SK-N-MC (cell line): ENCODE measurements around the gene RHOBTB1.
"Not testable (repeated sequence)": the region's sequence is repeated elsewhere in the genome, so short reads cannot be mapped to it uniquely, and the experiment has no call there.

Source experiments
- DNase-seq: peaks from one replicate; pipeline ENCODE4 v3.0.0-alpha.2; 2011; ENCODE audit warnings: low read depth, low spot score
- H3K27ac ChIP-seq: fragments of 200-600 bp; sonication (generic); 2 replicates; pipeline ENCODE4 v1.5.1; 2016; ENCODE audit warnings: mixed run types
- H3K36me3 ChIP-seq: fragments of 200-600 bp; sonication (generic); 2 replicates; pipeline ENCODE4 v1.6.1; 2017; ENCODE audit warnings: antibody characterized with exemption, low read length, mixed read lengths; ENCODE audit not compliant: insufficient read depth
- H3K4me3 ChIP-seq: fragments of 200-600 bp; sonication (generic); 2 replicates; pipeline ENCODE4 v1.5.1; 2016
- H3K9ac ChIP-seq: fragments of 200-600 bp; sonication (generic); 2 replicates; pipeline ENCODE4 v1.8.0; 2017; ENCODE audit warnings: mixed run types, mixed read lengths; ENCODE audit not compliant: insufficient read length
- H3K9me3 ChIP-seq: fragments of 200-600 bp; sonication (generic); 2 replicates; pipeline ENCODE4 v1.6.1; 2017; ENCODE audit warnings: low read depth, mild to moderate bottlenecking, antibody characterized with exemption, low read length, moderate library complexity, mixed read lengths
- EZH2 ChIP-seq: fragments of 200-600 bp; sonication (generic); IDR thresholded peaks from one replicate; pipeline ENCODE4 v1.6.1; 2017; ENCODE audit warnings: antibody characterized with exemption
- FOXP2 ChIP-seq: optimal IDR thresholded peaks from 2 replicates; pipeline ENCODE3; 2011; ENCODE audit warnings: mild to moderate bottlenecking, moderate library complexity; ENCODE audit not compliant: insufficient read depth; ENCODE audit errors: extremely low read length, control extremely low read depth
- POLR2AphosphoS5 ChIP-seq: IDR thresholded peaks from 2 replicates; pipeline ENCODE4 v1.6.1; 2012; ENCODE audit warnings: mild to moderate bottlenecking, low read depth, low read length, borderline replicate concordance

The RHOBTB1 gene

DNA sequence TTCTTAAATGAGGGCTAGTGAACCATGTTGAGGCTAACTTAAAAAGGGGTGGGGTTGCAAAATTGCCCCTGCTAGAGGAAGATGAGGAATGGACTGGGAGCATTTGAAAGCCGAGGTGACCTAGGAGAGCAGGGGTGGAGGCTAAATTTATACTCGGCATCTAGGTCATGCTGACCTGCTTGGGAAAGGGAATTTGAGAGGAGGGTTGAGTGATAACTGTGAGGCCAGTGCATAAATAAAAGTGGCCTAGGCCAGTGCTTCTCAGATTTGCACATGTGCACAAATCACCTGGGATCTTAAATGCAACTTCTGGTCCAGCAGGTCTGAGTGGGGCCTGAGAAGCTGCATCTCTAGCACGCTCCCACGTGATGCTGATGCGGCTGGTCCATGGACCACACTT lies 95.3 kb downstream of the RHOBTB1 start:
- TF ChIP-seq FOXP2 (no peak), POLR2AphosphoS5 (no peak), EZH2 (no peak)
- Histone ChIP-seq H3K27ac (no peak overlapping the region), H3K4me3 (no peak overlapping the region), H3K9me3 (no peaks in the 10 kb centered on the region), H3K9ac (no peak overlapping the region), H3K36me3 (no peaks in the 10 kb centered on the region)
- DNase-seq: no peak

DNA sequence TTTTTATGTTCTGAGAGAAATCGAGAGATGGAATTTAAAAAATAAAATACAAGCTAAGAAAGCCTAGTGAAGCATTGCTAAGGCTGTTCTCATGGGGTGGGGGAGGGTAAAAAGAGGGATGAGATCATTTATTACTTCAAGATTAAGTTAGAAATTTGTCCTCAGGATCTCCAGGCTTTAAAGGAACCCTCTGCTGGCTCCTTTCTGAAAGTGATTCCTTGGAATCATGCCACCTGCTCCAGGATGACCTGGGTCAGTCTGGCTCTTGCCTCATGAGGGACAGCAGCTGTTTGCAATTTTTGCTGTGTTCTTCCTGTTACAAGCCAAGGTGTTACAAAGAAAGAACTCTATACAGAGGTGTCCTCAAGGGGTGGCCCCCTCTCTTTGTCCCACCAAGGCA lies 95.9 kb downstream of the RHOBTB1 start:
- TF ChIP-seq FOXP2 (no peak), POLR2AphosphoS5 (no peak), EZH2 (no peak)
- Histone ChIP-seq H3K9me3 (no peaks in the 10 kb centered on the region), H3K27ac (no peak overlapping the region), H3K36me3 (no peaks in the 10 kb centered on the region), H3K9ac (no peak overlapping the region), H3K4me3 (no peak overlapping the region)
- no peak for DNase-seq

DNA sequence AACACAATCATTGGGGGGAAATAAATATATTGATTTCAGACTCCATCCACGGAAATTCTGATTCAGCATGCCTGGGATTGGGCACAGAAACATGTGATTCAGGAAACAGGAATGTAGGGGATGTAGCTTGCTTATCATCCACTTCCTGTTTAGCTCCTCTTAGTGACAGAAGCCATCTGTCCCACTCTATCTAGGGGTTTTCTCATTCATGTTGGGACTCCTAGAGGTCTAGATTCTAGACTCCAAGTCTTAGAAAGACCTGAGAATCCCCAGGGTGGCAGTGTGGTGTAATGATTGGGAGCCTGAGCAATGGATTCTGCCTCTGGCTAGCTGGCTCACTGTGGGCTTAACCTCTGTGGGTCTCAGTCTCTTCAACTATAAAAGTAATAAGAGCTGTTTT lies 97.8 kb downstream of the RHOBTB1 start:
- Histone ChIP-seq H3K9ac (no peak overlapping the region), H3K27ac (no peak overlapping the region), H3K36me3 (no peaks in the 10 kb centered on the region), H3K4me3 (no peak overlapping the region), H3K9me3 (no peaks in the 10 kb centered on the region)
- no peak for DNase-seq
- TF ChIP-seq FOXP2: no peak
- no peak for TF ChIP-seq EZH2
- TF ChIP-seq POLR2AphosphoS5: no peak

DNA sequence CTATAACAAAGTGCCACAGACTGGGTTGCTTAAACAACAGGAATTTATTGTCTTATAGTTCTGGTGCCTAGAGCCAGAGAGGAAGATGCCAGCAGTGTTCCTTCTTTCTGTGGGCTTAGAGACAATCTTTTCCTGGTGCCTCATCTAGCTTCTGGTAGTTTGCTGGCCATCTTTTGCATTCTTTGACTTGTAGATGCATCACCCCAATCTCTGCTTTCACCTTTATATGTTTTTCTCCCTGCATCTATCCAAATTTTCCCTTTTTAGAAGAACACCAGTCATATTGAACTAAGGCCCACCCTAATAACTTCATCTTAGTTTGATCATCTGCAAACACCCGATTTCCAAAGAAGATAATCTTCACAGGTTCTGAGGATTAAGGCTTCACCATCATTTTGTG lies 98.9 kb downstream of the RHOBTB1 start:
- TF ChIP-seq EZH2: no peak
- no peak for DNase-seq
- Histone ChIP-seq H3K36me3 (no peaks in the 10 kb centered on the region), H3K27ac (no peak overlapping the region), H3K9me3 (no peaks in the 10 kb centered on the region), H3K9ac (no peak overlapping the region), H3K4me3 (no peak overlapping the region)

- TF ChIP-seq FOXP2 (no peak), EZH2 (no peak), POLR2AphosphoS5 (no peak)
- no peaks in the 10 kb centered on the region for H3K36me3 ChIP-seq
These were observed 101.3 kb downstream of the RHOBTB1 start for GRCh38 chr10:60842694-60843093.

DNA sequence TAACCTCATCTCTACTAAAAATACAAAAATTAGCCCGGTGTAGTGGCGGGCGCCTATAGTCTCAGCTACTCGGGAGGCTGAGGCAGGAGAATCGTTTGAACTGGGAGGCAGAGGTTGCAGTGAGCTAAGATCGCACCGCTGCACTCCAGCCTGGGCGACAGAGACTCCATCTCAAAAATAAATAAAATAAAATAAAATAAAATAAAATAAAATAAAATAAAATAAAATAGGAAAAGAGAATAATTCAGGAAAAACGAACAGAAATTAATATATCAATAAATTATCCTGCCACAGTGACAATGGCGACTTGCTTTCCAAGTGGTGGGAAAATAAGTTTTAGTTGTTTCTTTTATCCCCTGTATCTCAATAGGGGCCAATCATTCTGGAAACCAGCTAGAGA lies 102.8 kb downstream of the RHOBTB1 start:
- H3K9me3 ChIP-seq, H3K4me3 ChIP-seq, H3K36me3 ChIP-seq, DNase-seq, H3K27ac ChIP-seq, H3K9ac ChIP-seq: not testable (repeated sequence)

More at GRCh38 chr10:60842694-60843093, 101.3 kb downstream of the RHOBTB1 start:
- no peak for DNase-seq
- Histone ChIP-seq H3K9me3 (no peaks in the 10 kb centered on the region), H3K27ac (peak overlapping the region; percentile 71), H3K9ac (no peak overlapping the region), H3K4me3 (no peak overlapping the region)

- no peak for DNase-seq
- Histone ChIP-seq H3K9ac (no peak overlapping the region), H3K36me3 (no peaks in the 10 kb centered on the region), H3K9me3 (no peaks in the 10 kb centered on the region), H3K4me3 (no peak overlapping the region), H3K27ac (no peak overlapping the region)
- TF ChIP-seq FOXP2 (no peak), POLR2AphosphoS5 (no peak)
These were observed 108.9 kb downstream of the RHOBTB1 start for GRCh38 chr10:60835049-60835448.

DNA sequence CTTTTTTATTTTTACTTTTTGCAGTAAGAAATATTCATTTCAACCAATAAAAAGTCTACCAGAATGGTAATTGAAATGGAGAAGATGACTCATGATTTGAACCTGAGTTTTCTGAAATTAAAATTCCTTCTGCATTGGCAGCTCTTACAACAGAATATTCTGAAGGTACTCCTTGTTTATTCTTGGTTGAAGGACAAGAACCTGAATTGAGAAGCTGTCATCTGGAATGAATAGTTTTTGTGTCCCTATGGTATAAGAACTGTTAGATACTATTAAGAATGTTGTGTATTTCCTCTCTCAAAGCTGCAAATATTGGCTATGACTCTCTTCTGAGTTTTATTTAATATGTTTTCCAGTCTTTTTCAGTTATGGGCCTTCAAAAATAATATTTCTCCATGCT lies 109.6 kb downstream of the RHOBTB1 start:
- H3K4me3 ChIP-seq: no peak overlapping the region
- H3K9me3 ChIP-seq: no peaks in the 10 kb centered on the region
- no peak overlapping the region for H3K9ac ChIP-seq
- H3K36me3 ChIP-seq: no peaks in the 10 kb centered on the region
- H3K27ac ChIP-seq: no peak overlapping the region
- TF ChIP-seq FOXP2 (no peak), POLR2AphosphoS5 (no peak), EZH2 (no peak)
- DNase-seq: no peak

DNA sequence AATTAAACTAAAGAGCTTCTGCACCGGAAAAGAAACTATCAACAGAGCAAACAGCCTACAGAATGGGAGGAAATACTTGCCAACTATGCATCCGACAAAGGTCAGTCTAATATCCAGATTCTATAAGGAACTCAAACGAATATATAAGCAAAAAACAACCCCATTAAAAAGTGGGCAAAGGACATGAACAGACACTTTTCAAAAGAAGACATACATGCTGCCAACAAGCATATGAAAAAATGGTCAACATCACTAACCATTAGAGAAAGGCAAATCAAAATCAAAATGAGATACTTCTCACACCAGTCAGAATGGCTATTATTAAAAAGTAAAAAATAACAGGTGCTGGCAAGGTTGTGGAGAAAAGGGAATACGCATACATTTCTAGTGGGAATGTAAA lies 111.8 kb downstream of the RHOBTB1 start:
- not testable (repeated sequence) for DNase-seq, H3K9me3 ChIP-seq, H3K9ac ChIP-seq, H3K4me3 ChIP-seq, H3K36me3 ChIP-seq, H3K27ac ChIP-seq

DNA sequence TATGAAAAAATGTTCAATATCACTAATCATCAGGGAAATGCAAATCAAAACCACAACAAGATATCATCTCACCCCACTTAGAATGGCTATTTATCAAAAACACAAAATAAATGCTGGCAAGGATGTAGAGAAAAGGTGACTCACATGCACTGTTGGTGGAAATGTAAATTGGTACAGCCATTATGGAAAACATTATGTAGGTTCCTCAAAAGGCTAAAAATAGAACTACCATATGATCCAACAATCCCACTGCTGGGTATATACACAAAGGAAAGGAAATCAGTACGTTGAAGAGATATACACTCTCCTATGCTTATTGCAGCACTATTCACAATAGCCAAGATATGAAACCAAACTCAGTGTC lies 115.5 kb downstream of the RHOBTB1 start:
- H3K36me3 ChIP-seq: no peaks in the 10 kb centered on the region
- no peak for TF ChIP-seq EZH2
- H3K9ac ChIP-seq: no peak overlapping the region
- peak overlapping the region; percentile 87 for H3K27ac ChIP-seq
- DNase-seq: no peak
- H3K9me3 ChIP-seq: no peaks in the 10 kb centered on the region
- peak overlapping the region; percentile 14; the same call in 1 of the 2 replicates for H3K4me3 ChIP-seq
